GM18858 (cell line): Measurements from ENCODE around the gene ENO2.

Source experiments
- ATAC-seq: cut with Tn5 transposase; IDR thresholded peaks from one replicate; pipeline ENCODE4 v1.9.1; 2021; ENCODE audit not compliant: unreplicated experiment

ENO2 gene

GRCh38 chr12:6946920-6947374 is 32.6 kb downstream of the ENO2 start:
- no peak for ATAC-seq

GRCh38 chr12:6947615-6948014 is 33.2 kb downstream of the ENO2 start:
- no peak for ATAC-seq

GRCh38 chr12:6948873-6949594 is 34.7 kb downstream of the ENO2 start:
- ATAC-seq = no peak

GRCh38 chr12:6950401-6950801 is 36.0 kb downstream of the ENO2 start:
- ATAC-seq = no peak

GRCh38 chr12:6950811-6951540 is 36.6 kb downstream of the ENO2 start, which contains the start of gene PTPN6:
Gene PTPN6, plus strand, starts transcription at chr12:6951356. Its CDS starts 157 bp downstream, at chr12:6951513.
- ATAC-seq = no peak

- ATAC-seq = no peak
Observed at GRCh38 chr12:6951551-6952120, 37.3 kb downstream of the ENO2 start.

- ATAC-seq = no peak
Observed at GRCh38 chr12:6952121-6952862, 37.9 kb downstream of the ENO2 start.

GRCh38 chr12:6952863-6953441 is 38.6 kb downstream of the ENO2 start:
- no peak for ATAC-seq

GRCh38 chr12:6953442-6954315 is 39.3 kb downstream of the ENO2 start:
- ATAC-seq = no peak

GRCh38 chr12:6954316-6955107 is 40.1 kb downstream of the ENO2 start:
- ATAC-seq = no peak

GRCh38 chr12:6955108-6956020 is 41.0 kb downstream of the ENO2 start:
- no peak for ATAC-seq

- no peak for ATAC-seq
Observed at GRCh38 chr12:6956021-6956727, 41.8 kb downstream of the ENO2 start.

GRCh38 chr12:6957151-6957701 is 42.8 kb downstream of the ENO2 start:
- no peak for ATAC-seq

- ATAC-seq = no peak
Observed at GRCh38 chr12:6957741-6958608, 43.6 kb downstream of the ENO2 start.

GRCh38 chr12:6958609-6959057 is 44.3 kb downstream of the ENO2 start:
- ATAC-seq = no peak
